ENCODE measurements around the gene THUMPD2. TPM values are rescaled to one million over a fixed set of nuclear protein-coding genes. Genes with fewer than 3 reads are reported as not detected.
A peak's percentile ranks its signal among the peaks of the same experiment; 100 is the strongest.

The THUMPD2 gene
- total and polyA plus RNA-seq, 9 donors: 10.5 to 22.0 (median 16.3) TPM

DNA sequence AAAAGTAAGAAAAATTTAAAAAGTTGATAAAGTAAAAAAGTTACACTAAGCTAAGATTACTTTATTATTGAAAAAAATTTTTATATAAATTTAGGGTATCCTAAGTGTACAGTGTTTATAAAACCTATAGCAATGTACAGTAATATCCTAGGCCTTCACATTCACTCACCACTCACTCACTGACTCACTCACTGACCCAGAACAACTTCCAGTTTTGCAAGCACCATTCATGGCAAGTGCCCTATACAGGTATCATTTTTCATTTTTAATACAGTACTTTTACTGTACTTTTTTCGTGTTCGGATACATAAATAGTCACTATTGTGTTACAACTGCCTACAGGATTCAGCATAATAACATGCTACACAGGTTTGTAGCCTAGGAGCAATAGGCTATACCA, 8.9 kb upstream of the THUMPD2 start:
- no peak for DNase-seq
- Histone ChIP-seq H3K27me3 (no peaks in the 10 kb centered on the region), H3K4me1 (ENCODE audit: insufficient read depth) (no peaks in the 10 kb centered on the region), H3K9me3 (no peaks in the 10 kb centered on the region), H3K4me3 (no peak overlapping the region), H3K27ac (no peak overlapping the region), H3K36me3 (no peaks in the 10 kb centered on the region)
- WGBS, 3 donors: 89 to 92% (median 91%) methylated on average over 2 of the region's 2 CpGs
- TF ChIP-seq, protein P1, sequence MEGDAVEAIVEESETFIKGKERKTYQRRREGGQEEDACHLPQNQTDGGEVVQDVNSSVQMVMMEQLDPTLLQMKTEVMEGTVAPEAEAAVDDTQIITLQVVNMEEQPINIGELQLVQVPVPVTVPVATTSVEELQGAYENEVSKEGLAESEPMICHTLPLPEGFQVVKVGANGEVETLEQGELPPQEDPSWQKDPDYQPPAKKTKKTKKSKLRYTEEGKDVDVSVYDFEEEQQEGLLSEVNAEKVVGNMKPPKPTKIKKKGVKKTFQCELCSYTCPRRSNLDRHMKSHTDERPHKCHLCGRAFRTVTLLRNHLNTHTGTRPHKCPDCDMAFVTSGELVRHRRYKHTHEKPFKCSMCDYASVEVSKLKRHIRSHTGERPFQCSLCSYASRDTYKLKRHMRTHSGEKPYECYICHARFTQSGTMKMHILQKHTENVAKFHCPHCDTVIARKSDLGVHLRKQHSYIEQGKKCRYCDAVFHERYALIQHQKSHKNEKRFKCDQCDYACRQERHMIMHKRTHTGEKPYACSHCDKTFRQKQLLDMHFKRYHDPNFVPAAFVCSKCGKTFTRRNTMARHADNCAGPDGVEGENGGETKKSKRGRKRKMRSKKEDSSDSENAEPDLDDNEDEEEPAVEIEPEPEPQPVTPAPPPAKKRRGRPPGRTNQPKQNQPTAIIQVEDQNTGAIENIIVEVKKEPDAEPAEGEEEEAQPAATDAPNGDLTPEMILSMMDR (IDR thresholded peaks at IDR 0.05): no peak
- TF ChIP-seq EP300 (IDR thresholded peaks at IDR 0.05): no peak
- no peak for TF ChIP-seq POLR2A (IDR thresholded peaks at IDR 0.05)
- intact Hi-C loops (cut with DNase I): no loop called here

DNA sequence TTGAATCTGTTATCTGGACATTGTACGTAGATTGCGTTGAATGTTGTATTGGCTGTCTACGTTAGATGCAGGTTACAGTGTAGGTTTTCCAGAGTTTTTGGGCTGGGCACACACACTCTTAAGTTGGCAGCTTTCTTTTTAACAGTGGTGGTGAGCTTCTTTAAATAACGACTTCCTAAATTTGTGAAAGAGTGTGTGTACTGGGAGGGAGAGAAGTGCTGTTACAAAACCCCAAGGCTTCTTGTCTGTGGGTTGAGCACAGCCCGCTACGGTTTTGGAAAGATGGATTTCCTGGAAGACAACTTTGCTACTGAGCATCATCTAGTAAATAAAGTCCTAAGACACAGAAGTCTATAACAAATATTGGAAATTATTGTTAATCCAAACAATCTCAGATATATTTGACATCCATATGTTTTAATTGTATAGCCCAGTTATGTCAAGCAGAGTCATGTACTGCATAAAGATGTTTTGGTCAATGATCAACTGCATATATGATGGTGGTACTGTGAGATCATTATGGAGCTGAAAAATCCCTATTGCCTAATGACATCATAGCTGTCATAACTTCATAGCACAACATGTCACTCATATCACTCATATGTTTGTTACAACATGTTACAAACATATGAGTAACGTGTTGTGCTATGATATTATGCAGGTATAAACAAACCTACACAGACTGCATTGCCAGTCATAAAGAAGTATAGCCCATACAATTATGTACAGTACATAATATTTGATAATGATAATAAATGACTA, 7.9 kb upstream of the THUMPD2 start:
- TF ChIP-seq, protein P1 (IDR thresholded peaks at IDR 0.05): no peak
- no peak for TF ChIP-seq EP300 (IDR thresholded peaks at IDR 0.05)
- H3K4me3 ChIP-seq: no peak overlapping the region
- no peaks in the 10 kb centered on the region for H3K27me3 ChIP-seq
- WGBS, 3 donors: 89 to 94% (median 92%) methylated on average over 7 of the region's 7 CpGs
- DNase-seq: no peak
- H3K27ac ChIP-seq: no peak overlapping the region
- no peaks in the 10 kb centered on the region for H3K9me3 ChIP-seq
- H3K4me1 ChIP-seq (ENCODE audit: insufficient read depth): no peaks in the 10 kb centered on the region
- intact Hi-C loops (cut with DNase I): no loop called here
- H3K36me3 ChIP-seq: no peaks in the 10 kb centered on the region

DNA sequence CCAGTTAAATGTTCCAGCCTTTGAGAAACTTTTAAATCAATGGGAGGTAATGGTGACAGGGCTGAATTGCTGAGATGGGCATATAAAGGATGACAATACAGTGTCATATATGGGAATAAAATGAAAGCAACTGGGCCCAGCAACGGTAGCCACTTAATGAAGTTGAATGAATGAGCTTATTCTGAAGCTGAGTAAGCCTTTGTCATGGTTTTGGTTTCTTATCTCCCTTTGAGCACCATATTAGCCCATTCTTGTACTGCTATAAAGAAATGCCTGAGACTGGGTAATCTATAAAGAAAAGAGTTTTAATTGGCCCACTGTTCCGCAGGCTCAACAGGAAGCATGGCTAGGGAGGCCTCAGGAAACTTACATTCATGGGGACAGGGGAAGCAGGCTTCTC, 3.5 kb upstream of the THUMPD2 start:
- DNase-seq: no peak
- H3K9me3 ChIP-seq: no peaks in the 10 kb centered on the region
- no peak overlapping the region for H3K27ac ChIP-seq
- H3K4me3 ChIP-seq: no peak overlapping the region
- intact Hi-C loops (cut with DNase I): no loop called here
- H3K4me1 ChIP-seq (ENCODE audit: insufficient read depth): peaks cover 1% of the 10 kb centered on the region
- TF ChIP-seq EP300 (IDR thresholded peaks at IDR 0.05) (no peak), POLR2A (IDR thresholded peaks at IDR 0.05) (no peak)
- TF ChIP-seq, protein P1 (IDR thresholded peaks at IDR 0.05): no peak
- H3K36me3 ChIP-seq: no peaks in the 10 kb centered on the region
- H3K27me3 ChIP-seq: no peaks in the 10 kb centered on the region
- WGBS, 3 donors: 47 to 100% (median 100%) methylated on average over 2 of the region's 2 CpGs

DNA sequence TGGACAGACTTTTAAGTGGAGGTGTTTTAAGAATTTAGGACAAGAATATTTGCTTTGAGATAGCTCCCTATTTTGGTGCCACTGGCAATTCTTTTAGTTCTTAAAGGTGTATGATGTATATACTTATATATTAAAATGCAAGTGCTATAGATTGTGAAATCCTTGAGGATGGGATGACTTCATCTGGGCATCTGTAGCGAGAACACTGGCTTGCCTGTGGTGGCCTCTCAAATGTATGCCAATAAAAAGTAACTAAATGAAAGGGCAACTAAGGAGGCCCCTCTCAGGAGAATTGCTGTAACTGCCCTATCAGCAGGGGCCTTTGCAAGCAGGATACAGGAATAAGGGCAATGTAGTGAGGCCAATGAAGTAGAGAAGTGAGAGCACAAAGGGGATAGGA, 2.6 kb upstream of the THUMPD2 start:
- intact Hi-C loops (cut with DNase I): no loop called here
- TF ChIP-seq, protein P1 (IDR thresholded peaks at IDR 0.05): no peak
- TF ChIP-seq POLR2A (IDR thresholded peaks at IDR 0.05) (no peak), EP300 (IDR thresholded peaks at IDR 0.05) (no peak)
- Histone ChIP-seq H3K36me3 (no peaks in the 10 kb centered on the region), H3K27me3 (no peaks in the 10 kb centered on the region), H3K4me1 (ENCODE audit: insufficient read depth) (peaks cover 1% of the 10 kb centered on the region), H3K27ac (peak overlapping the region in 1 of 2 donors; percentile 29), H3K4me3 (no peak overlapping the region), H3K9me3 (no peaks in the 10 kb centered on the region)
- WGBS, 3 donors: 91 to 97% (median 94%) methylated on average over 1 of the region's 1 CpG
- no peak for DNase-seq

Measured in ovary (tissue), 9 donors.